HG03342 (cell line): ENCODE results near the gene CTIF.
A peak's percentile ranks its signal among the peaks of the same experiment; 100 is the strongest.
"Not testable (repeated sequence)": the region's sequence is repeated elsewhere in the genome, so short reads cannot be mapped to it uniquely, and the experiment has no call there.

ENCODE experiments used
- ATAC-seq: cut with Tn5 transposase; IDR thresholded peaks from one replicate; pipeline ENCODE4 v1.9.1; 2021; ENCODE audit warnings: mild to moderate bottlenecking, moderate library complexity; ENCODE audit not compliant: unreplicated experiment

CTIF gene

GRCh38 chr18:48811401-48811800 lies 272.6 kb downstream of the CTIF start:
- no peak for ATAC-seq

- not testable (repeated sequence) for ATAC-seq
Observed at GRCh38 chr18:48811977-48812451, 273.2 kb downstream of the CTIF start.

- no peak for ATAC-seq
Observed at GRCh38 chr18:48813321-48813720, 274.5 kb downstream of the CTIF start.

GRCh38 chr18:48813833-48814489 lies 275.1 kb downstream of the CTIF start:
- no peak for ATAC-seq

GRCh38 chr18:48814490-48815178 lies 275.8 kb downstream of the CTIF start:
- ATAC-seq, result no peak

GRCh38 chr18:48815179-48815515 lies 276.3 kb downstream of the CTIF start:
- no peak for ATAC-seq

- no peak for ATAC-seq
Observed at GRCh38 chr18:48815581-48816324, 276.9 kb downstream of the CTIF start.

- no peak for ATAC-seq
Observed at GRCh38 chr18:48816554-48816953, 277.7 kb downstream of the CTIF start.

GRCh38 chr18:48817021-48817461 lies 278.2 kb downstream of the CTIF start:
- ATAC-seq, result no peak

GRCh38 chr18:48818329-48819254 lies 279.8 kb downstream of the CTIF start:
- ATAC-seq, result no peak

- ATAC-seq, result no peak
Observed at GRCh38 chr18:48819276-48819675, 280.4 kb downstream of the CTIF start.

- ATAC-seq, result no peak
Observed at GRCh38 chr18:48819781-48820482, 281.1 kb downstream of the CTIF start.

- peak; percentile 93 for ATAC-seq
Observed at GRCh38 chr18:48820483-48821250, 281.8 kb downstream of the CTIF start.

GRCh38 chr18:48821251-48821590 lies 282.4 kb downstream of the CTIF start:
- no peak for ATAC-seq

- no peak for ATAC-seq
Observed at GRCh38 chr18:48821845-48822244, 283.0 kb downstream of the CTIF start.

- no peak for ATAC-seq
Observed at GRCh38 chr18:48824231-48824970, 285.6 kb downstream of the CTIF start.

- no peak for ATAC-seq
Observed at GRCh38 chr18:48825101-48825745, 286.4 kb downstream of the CTIF start.

- no peak for ATAC-seq
Observed at GRCh38 chr18:48826271-48826670, 287.4 kb downstream of the CTIF start.
